NCI-H524 treated with DMSO at 0.1 percent for 48 hours (cell line): ENCODE measurements around the gene RASA4.
"Not testable (repeated sequence)": the region's sequence is repeated elsewhere in the genome, so short reads cannot be mapped to it uniquely, and the experiment has no call there.

Experiments
- DNase-seq: peaks from one replicate; lab custom pipeline; 2025; lab: John Stamatoyannopoulos, UW

RASA4 gene

DNA sequence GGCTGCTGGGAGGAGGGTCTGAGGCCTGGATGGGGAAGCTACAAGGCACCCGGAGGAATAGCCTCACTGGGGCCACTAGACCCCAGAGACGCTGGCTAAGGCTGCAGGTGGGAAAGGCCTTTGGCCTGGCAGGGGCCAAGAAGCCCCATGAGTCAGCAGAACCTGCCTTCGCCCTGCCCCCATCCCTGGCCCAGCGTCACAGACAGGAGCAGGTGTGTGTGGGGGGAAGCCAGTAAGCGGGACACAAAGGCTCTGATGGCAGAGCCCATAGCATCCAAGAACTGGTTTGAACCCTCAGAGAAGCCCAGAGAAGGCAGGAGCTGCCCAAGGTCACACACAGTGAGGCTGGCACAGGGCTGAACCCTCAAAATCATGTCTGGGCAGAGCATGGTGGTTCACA, 9.7 kb downstream of the RASA4 start:
- DNase-seq, result not testable (repeated sequence)

GRCh38 chr7:102604431-102605145, 12.0 kb downstream of the RASA4 start:
- not testable (repeated sequence) for DNase-seq

GRCh38 chr7:102602317-102602716, 14.2 kb downstream of the RASA4 start:
- DNase-seq, result not testable (repeated sequence)

DNA sequence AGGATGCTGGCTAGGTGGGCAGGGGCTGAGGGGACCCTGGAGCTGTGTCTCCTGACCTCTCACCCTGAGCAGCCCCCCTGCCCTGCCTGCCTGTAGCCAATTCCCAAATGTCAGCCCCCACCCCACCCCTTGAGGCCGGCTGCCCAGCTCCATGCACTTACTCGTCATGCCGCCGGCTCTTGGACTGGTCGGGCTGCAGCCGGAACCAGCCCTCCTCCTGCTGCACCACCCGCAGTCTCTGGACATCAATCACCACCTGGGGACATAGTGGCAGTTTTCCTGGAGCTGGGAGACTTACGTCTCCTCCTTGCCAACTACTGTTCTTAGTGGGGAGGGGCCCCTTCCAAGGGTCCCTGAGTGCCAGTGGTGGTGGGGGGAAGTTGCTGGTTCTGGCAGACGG, 16.9 kb downstream of the RASA4 start:
- not testable (repeated sequence) for DNase-seq

DNA sequence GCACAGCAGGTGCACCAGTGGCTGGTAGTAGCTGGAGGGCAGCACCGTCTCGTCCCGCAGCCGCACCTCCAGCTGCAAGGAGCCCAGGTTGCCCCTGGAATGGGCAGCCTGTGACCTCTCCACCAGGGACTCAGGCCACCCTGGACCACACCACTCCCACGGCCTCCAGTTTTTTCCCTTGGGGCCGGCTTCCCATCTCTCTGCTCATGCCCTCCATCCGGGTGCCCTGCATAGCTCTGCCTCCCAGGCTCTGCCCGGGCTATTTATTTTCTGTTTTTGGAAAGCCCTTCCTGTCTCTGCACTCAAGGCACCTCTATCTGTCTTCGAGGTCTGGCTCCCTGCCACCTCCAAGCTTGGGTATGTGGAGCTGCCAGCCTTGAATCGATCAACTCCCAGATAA, 20.5 kb downstream of the RASA4 start:
- not testable (repeated sequence) for DNase-seq

- not testable (repeated sequence) for DNase-seq
Measured at GRCh38 chr7:102593637-102594334, 22.8 kb downstream of the RASA4 start.

- DNase-seq, result not testable (repeated sequence)
Measured at GRCh38 chr7:102592477-102593019, 24.0 kb downstream of the RASA4 start.

- not testable (repeated sequence) for DNase-seq
Measured at GRCh38 chr7:102589857-102590256, 26.7 kb downstream of the RASA4 start.

DNA sequence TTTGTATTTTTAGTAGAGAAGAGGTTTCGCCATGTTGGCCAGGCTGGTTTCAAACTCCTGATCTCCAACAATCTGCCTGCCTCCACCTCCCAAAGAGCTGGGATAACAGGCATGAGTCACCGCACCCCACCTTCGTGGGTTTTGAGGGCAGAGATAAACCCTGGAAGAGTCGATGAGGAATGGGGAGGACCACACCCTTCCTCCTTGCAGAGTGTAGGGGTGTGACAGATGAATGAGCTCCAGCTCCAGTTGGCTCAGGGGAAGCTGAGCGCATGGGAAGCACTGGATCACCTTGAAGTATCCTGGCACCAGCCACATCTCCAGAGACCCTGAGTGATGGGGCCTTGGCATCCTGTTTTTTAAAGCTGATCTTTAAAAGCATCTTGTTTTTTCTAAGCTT, 33.1 kb downstream of the RASA4 start:
- DNase-seq, result not testable (repeated sequence)

DNA sequence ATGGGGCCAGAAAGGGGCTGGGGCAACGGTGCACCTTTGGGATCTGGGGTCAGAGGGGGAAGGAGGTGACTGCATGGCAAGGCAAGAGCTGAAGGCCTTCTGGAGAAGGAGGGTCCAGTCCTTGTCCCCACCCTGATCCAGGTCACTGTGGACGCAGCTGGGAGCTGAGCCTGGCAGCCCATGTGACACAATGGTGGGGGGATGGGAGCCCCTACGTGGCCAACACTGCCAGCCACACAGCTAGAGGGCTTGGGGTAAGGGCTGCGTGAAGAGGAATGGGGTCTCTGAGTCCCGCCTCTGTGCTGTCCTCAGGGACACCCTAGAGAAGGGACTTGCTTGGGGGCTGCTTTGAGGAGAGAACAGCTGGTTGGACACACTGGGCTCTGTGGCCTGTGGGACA, 34.8 kb downstream of the RASA4 start:
- not testable (repeated sequence) for DNase-seq

- not testable (repeated sequence) for DNase-seq
Measured at GRCh38 chr7:102578486-102578885, 38.1 kb downstream of the RASA4 start.

DNA sequence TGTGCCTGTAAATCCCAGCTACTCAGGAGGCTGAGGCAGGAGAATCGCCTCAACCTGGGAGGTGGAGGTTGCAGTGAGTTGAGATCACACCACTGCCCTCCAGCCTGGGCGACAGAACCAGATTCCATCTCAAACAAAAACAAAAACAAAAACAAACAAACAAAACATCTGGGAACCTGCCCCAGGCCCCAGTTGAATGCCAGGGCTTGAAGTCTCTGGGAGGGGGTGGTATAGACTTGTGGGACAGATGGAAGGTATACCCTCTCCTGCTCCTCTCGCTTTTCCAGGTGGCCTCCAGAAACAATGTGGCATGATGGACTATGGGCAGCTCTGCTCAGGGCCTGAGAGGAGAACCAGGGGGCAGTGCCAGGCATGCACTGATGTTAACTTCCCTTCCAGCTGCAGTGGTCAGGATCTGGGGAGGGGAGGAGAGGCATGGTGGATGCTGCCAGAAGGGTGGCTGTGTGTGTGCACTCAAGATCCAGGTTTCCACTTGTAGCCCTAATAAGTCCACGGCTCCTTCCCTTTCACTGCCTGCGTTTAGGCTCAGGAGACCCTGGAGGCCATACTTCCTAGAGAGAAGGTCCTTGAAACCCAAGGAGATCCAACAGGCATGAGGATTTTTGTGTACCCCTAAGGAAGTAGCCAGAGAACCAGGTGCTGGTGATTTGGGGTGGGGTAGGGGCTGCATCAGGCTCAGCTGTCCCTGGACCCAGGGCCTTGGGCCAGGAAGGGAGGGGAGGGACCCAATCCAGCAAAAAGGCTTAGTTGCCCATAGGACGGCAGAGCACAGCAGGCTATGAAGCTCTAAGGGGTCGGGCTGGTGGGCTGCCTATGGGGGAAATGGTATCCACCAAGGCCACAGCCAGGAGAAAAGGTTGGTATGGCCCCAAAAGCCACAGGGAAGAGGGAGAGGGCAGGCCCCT, 39.0 kb downstream of the RASA4 start:
- DNase-seq, result not testable (repeated sequence)

DNA sequence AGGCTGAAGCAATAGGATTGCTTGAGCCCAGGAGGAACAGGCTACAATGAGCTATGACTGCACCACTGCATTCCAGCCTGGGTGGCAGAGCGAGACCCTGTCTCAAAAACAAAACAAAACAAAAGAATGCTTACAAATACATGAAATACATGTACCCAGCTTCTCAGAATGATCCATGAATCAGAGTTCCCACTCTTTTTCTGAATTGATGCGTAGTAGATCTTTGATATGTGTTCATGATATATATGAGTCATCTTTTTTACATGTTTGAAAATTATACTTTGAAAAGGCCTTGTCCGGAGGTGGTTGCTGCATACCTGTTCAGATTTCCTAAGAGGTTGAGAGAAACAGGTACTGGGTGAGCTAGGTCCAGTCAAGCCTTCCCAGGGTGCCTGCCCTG, 40.2 kb downstream of the RASA4 start:
- not testable (repeated sequence) for DNase-seq

GRCh38 chr7:102574607-102575006, 41.9 kb downstream of the RASA4 start:
- not testable (repeated sequence) for DNase-seq

DNA sequence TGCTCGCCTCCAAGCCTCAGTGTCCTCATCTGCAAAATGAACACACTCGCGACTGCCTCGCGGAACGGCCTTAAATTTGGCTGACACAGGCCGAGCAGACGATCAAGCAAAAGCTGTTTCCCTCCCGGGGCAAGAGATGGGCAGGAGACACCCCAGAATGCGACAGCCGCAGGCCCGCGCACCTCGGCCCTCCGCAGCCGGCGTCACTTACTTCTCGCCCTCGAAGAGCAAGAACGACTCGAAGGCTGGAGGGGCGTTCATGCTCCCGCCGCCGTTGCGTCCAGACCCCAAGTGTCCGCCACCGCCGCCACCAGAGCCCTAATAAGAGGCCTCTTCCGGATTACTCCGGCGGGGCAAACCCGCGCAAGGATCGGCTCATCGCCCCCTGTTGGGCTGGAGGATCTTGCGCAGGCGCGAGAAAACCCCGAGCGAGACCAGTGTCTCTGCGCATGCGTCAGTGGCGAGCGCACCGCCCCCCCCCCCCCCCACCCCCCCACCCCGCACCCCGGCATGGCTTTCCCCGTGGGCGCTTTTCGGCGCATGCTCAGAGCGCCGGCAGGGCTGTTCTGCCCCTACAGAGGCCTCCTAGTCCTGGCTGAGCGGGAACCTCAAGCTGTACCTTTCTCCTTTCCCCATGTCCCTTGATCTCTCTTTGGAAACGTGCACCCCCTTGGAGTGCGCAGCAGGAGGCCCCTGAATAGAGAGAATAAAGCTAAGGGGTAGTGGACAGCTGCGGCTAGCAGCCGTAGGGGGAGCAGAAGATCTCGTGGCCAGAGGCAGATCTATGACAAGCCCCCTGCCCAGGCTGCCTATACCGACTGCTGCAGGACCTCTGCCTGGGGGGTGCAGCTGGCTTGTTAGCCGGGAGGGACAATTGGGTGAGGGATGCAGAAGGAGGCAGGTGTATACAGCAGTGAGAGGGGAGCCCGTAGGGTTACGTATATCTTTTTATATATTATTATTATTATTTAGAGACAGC, 44.0 kb downstream of the RASA4 start, which contains the start of gene POLR2J3:
POLR2J3 (minus strand) TSS at position 323 of the 979 bp plus-strand sequence; CDS start at position 261, 62 bp downstream.
- not testable (repeated sequence) for DNase-seq

DNA sequence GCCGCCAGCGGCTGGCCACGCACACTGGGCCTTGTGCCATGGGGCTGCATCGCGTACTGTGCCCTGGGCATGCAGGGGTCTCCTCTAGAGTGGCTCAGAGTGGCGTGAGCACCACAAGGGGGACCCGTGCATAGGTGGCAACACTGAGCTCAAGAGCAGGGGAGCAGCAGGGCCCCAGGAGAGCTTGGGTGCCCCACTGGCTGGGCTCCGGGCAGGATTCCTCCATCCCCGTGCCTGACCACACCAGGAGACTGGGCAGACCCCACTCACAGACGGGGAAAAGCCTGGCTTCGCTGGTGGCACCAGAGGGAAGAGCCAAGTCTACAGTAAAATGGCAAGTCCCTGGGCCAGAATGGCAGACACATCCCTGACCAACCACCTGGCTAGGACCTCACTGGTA, 47.9 kb downstream of the RASA4 start:
- DNase-seq, result not testable (repeated sequence)

DNA sequence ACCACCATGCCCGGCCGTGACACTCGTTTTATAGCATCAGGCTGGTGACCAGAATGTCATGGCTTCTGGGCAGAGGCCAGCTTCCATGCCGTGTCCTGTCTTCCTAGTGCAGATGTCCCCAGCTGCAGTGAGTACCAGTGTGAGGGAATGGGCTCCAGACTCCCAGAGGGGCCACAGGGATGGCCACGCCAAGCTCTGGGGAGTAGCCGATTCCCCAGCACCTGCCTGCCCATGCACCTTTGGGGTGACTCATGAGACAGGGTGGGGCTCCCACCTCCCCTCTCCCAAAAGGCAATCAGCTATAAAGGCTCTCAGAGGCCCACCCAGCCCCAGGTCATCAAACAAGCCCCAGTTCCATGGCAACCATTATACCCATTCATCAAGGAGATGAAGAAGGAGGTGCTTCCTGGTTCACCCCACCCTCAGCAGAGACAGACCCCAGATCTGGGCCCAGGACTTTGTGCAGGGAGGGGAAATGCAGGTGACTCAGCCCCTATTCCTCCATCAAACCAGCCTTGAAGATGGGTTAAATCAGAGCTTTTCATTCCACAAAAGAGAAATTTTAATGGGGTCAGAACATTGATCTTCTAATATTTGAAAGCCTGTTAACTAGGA, 65.6 kb downstream of the RASA4 start, which contains the start of gene SPDYE2:
SPDYE2 (plus strand) TSS at position 419 of the 615 bp plus-strand sequence. CDS start 2,030 bp downstream, outside the sequence.
- not testable (repeated sequence) for DNase-seq

GRCh38 chr7:102546353-102546752, 70.2 kb downstream of the RASA4 start:
- DNase-seq, result not testable (repeated sequence)

GRCh38 chr7:102545288-102545687, 71.3 kb downstream of the RASA4 start:
- not testable (repeated sequence) for DNase-seq

DNA sequence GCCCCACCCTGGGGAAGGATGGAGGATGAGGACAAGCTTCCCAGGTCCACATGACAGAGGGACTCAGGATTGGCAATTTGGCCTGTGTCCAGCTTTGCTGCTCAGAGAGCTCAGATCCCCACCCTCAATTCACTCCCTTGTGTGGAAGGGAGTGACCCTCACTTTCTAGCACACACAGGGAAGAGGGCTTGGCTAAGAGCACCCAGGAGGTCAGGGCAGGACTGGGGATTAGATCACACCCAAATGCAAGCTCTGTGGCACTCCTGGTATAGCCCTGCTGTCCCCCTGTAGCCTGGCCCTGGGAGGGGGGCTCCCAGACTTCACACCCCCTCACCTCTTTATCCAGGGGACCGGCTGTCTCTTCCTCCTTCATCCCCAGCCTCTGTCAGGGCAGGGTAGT, 72.2 kb downstream of the RASA4 start:
- DNase-seq, result not testable (repeated sequence)
